SH-SY5Y (cell line): ENCODE data around the gene SMPDL3B.

ENCODE experiments used
- GATA2 ChIP-seq: IDR thresholded peaks from 2 replicates; pipeline ENCODE4 v1.6.1; 2011; ENCODE audit warnings: mild to moderate bottlenecking, low read depth, low read length
- GATA3 ChIP-seq: IDR thresholded peaks from 2 replicates; pipeline ENCODE4 v1.6.1; 2011; ENCODE audit warnings: low read depth, mild to moderate bottlenecking, low read length, moderate library complexity

DNA sequence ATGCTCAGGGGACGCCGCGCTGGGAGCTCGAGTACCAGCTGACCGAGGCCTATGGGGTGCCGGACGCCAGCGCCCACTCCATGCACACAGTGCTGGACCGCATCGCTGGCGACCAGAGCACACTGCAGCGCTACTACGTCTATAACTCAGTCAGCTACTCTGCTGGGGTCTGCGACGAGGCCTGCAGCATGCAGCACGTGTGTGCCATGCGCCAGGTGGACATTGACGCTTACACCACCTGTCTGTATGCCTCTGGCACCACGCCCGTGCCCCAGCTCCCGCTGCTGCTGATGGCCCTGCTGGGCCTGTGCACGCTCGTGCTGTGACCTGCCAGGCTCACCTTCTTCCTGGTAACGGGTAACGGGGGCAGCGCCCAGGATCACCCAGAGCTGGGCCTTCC is 23.7 kb downstream of the SMPDL3B start:
- TF ChIP-seq GATA2 (no peak), GATA3 (no peak)
